GM12875 (cell line): ENCODE measurements around the gene ZNF331.

Experiments used
- H3K4me3 ChIP-seq: one replicate; pipeline ENCODE4 v1.5.1; 2011; ENCODE audit warnings: low read depth, low read length, control low read depth
- TF ChIP-seq, protein P1 (sequence below): IDR thresholded peaks from 2 replicates; pipeline ENCODE4 v1.5.1; 2011; ENCODE audit warnings: low read depth, mild to moderate bottlenecking, control low read depth, inconsistent platforms, low read length, moderate library complexity, borderline replicate concordance; ENCODE audit not compliant: insufficient read depth

ZNF331 gene

DNA sequence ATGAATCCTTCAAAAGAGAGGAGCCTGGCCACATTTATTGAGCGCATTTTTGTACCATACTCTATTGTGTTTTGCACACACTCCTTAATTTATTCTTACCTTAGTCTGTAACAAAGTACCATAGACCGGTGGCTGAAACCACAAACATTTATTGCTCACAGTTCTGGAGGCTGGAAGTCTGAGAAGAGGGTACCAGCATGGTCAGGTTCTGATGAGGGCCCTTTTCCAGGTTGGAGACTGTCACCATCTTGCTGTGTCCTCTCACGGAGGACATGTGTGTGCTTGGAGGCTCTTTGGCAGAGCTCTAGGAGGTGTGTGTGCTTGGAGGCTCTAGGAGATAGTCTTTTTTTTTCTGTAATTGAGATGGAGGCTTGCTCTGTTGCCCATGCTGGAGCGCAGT, 2.1 kb downstream of the ZNF331 start:
- TF ChIP-seq, protein P1, sequence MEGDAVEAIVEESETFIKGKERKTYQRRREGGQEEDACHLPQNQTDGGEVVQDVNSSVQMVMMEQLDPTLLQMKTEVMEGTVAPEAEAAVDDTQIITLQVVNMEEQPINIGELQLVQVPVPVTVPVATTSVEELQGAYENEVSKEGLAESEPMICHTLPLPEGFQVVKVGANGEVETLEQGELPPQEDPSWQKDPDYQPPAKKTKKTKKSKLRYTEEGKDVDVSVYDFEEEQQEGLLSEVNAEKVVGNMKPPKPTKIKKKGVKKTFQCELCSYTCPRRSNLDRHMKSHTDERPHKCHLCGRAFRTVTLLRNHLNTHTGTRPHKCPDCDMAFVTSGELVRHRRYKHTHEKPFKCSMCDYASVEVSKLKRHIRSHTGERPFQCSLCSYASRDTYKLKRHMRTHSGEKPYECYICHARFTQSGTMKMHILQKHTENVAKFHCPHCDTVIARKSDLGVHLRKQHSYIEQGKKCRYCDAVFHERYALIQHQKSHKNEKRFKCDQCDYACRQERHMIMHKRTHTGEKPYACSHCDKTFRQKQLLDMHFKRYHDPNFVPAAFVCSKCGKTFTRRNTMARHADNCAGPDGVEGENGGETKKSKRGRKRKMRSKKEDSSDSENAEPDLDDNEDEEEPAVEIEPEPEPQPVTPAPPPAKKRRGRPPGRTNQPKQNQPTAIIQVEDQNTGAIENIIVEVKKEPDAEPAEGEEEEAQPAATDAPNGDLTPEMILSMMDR = no peak
- H3K4me3 ChIP-seq = no peak overlapping the region

DNA sequence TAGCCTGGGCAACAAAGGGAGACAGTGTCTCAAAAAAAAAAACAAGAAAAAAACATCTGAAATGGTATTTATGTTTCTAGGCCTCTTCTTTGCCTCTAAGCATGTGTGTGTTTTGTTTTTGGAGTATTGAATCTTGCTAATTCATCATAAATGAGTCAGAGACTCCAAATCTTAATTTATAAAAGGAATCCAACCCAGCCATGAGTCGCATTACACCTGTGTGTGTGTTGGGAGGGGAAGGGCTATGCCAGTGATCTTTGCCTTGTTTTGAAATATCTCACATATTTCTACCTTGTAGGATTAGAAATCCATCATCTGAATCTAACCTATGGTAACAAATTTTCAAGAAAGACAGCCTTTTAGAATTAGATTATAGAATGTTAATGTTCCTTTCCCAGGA, 4.0 kb downstream of the ZNF331 start:
- TF ChIP-seq, protein P1 = no peak
- no peak overlapping the region for H3K4me3 ChIP-seq

DNA sequence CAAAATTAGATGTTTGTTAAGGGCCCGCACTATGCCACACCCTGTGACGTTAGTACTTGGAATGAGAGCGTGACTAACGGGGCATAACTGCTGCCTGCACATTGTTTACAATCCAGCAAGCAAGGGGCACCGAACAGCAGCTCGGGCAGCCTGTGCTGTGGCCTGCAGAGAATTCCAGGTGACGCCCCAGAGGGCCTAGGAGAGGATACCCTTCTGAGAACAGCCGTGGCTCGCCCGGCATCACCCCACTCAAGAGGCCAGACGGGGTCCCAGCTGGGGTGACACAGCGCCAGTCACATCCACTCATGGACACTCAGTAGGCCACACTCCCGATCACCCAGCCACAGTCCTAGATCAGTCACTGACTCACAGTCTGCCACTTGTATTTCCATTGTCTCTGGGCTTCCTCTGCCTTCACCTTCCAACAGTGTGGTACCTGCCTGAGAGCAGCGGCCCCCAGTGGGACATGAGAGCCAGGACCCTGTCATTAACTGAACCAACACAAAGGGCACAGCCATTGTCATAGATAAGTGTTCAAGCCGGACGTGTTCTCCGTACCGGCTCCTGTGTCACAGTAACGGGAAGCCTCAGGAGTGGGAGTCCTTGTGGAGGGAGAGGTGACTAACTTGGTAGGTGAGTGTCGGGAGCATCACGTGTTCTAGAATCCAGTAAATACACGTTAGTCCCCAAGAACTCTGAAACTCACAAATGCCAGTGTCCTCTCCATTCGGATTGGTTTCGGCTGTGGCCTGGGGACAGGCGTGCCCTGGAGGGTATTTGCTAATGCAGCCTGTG, 7.5 kb downstream of the ZNF331 start:
- TF ChIP-seq, protein P1 = no peak
- H3K4me3 ChIP-seq = no peak overlapping the region

DNA sequence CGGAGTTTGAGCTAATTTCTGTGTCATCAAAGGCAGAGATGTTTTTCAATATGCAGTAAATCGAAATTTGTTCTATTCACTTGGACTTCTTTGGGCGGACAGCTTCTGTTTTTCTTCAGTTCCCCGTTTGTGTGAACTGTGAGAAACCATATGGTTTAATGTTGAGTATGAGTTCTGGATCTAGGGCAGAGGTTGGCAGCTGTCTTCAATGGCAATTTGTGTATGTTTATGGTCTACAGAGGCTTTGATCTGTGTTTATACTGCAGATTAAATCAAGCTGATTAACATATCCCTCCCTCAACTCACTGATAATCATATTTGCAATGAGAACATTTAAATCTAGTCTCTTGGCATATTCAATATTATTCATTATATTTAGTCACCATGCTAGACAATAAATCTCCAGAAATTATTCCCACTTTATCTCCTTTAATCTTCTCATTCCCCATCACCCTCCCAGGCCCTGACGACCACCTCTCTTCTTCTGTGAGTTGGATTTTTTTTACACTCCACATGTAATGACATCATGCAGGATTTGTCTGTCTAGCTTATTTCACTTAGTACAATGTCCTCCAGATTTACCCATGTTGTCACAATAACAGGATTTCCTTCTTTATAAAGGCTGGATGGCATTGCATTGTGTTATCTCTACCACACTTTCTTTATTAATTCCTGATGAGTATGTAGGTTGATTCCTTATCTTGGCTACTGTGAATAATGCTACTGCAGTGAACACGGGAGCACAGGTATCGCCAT, 9.0 kb downstream of the ZNF331 start:
- no peak overlapping the region for H3K4me3 ChIP-seq
- TF ChIP-seq, protein P1 = no peak

DNA sequence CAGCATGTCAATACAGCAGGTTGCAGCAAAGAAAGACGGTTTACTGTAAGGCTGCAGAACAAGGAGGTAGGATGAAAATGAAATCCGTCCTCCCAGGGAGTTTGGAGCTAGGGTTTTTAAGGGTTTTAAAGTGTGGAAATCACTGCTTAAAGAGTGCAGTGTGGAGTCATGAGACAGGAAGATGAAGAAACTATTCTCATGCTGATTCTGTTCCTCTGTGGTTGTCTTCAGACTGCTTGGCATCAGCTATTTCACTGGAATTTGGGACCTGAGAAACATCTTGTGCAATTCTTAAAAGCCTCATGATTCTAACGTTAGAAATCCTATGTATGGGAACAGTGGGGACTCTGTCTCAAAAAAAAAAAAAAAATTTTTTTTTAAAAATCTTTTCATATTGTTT, 11.4 kb downstream of the ZNF331 start:
- TF ChIP-seq, protein P1 = no peak
- H3K4me3 ChIP-seq = no peak overlapping the region

DNA sequence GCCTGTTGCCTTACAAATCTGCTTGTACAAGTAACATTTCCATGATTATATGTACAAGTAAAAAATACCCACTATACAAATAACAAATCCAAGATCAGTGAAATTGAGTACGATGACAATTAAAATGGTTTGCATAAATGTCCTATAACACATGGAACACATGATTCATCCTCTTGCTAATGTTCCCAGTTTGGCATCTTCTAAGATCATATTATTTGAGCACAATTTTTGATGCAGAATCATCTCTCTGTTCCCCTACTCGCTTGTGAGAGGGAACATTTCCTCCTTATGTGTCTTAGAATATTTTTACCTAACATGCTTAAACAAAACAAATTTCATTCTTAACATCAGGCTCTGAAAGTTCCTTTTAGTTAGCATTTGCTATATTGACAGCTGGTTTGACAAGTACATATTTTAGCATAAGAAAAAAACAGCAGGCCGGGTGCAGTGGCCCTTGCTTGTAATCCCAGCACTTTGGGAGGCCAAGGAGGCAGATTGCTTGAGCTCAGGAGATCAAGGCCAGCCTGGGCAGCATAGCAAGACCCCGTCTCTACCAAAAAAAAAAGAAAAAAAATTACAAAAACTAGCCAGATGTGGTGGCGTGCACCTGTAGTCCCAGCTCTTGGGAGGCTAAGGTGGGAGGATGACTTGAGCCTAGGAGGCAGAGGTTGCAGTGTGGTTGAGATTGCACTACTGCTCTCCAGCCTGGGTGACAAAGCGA, 14.2 kb downstream of the ZNF331 start:
- H3K4me3 ChIP-seq = no peak overlapping the region
- TF ChIP-seq, protein P1 = no peak

DNA sequence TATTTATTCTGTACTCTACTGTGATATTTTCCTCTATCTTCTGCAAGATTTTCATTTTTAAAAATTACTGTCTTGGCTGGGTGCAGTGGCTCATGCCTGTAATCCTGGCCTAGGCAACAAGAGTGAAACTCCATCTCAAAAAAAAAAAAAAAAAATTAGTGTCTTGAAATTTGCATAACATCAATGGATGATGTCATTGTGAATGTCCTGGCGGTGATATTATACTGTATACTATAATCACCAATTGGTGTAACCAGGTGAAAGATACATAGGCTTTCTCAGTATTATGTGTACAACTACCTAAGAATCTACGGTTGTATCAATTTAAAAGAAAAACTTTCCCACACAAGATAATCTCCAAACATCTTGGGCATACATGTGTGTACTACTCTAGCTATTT, 15.2 kb downstream of the ZNF331 start:
- no peak overlapping the region for H3K4me3 ChIP-seq
- TF ChIP-seq, protein P1 = no peak
